ENCODE results near the gene ARMCX6.

DNA sequence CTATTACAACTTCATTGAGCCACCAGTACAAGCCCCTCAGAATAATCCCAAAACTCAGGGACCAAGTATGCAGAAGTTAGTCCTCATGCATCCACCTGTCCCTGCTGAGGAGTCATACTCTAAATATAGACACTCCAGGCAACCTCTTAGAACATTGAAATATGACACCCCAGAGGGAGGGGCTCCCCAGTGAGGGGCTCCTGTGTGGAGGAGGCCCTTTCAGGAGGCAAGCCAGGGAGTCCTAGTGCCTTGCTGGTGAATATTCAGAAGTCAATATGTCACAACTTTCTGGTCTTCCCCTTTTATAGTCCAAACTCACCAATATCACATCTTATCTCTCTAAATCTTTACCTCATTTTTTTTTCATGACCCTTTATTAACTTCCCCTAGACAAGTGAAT lies 1.6 kb upstream of the ARMCX6 start:
- TF ChIP-seq, protein P1, sequence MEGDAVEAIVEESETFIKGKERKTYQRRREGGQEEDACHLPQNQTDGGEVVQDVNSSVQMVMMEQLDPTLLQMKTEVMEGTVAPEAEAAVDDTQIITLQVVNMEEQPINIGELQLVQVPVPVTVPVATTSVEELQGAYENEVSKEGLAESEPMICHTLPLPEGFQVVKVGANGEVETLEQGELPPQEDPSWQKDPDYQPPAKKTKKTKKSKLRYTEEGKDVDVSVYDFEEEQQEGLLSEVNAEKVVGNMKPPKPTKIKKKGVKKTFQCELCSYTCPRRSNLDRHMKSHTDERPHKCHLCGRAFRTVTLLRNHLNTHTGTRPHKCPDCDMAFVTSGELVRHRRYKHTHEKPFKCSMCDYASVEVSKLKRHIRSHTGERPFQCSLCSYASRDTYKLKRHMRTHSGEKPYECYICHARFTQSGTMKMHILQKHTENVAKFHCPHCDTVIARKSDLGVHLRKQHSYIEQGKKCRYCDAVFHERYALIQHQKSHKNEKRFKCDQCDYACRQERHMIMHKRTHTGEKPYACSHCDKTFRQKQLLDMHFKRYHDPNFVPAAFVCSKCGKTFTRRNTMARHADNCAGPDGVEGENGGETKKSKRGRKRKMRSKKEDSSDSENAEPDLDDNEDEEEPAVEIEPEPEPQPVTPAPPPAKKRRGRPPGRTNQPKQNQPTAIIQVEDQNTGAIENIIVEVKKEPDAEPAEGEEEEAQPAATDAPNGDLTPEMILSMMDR (IDR thresholded peaks at IDR 0.05): no peak
- no peak for TF ChIP-seq POLR2A (IDR thresholded peaks at IDR 0.05)

All from heart left ventricle (tissue), 13 donors.